Measurements from ENCODE around the gene CUX1. TPM values are rescaled to one million over a fixed set of nuclear protein-coding genes. Genes with fewer than 3 reads are reported as not detected.

CUX1 gene
- total and polyA plus RNA-seq, 2 of the 13 experiments (the other 11 are each of a cell fraction or from before 2014, with no cell fraction given): 13.7 to 14.9 TPM

DNA sequence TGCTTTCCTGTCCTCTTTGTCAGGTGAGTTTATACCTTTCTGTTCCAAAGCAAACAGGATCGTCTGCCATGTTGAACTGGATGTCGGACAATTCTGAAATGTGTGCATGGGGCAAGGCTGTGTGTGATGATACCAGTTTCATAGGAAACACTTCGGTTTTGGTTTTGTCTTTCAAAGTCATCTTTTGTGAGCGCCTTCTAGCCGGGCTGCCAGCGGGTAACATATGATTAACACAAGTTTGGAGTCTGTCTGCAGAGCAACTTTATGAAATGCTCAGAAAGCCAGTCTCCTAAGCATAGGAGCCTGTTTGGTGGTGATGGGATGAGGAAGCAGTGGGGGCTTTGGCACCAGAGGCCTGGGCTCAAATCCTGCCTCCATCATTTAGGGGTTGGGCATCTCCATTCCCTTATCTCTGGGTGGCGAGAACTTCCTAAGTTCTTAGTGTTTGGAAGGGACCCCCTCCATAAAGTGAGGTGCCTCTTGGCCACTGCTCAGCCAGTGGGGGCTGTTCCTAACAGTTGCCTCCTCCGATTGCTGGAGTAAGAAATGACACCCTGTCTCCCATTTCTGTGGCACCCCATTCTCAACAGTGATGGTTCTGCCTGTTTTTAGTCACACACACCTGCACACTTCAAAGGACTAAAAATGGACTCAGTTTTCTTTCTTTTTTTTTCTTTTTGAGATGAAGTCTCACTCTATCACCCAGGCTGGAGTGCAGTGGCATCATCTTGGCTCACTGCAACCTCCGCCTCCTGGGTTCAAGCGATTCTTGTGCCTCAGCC is 36.8 kb downstream of the CUX1 start:
- peaks cover 17% of the 10 kb centered on the region; the same call in 1 of the 2 replicates for H4K20me1 ChIP-seq (ENCODE audit: insufficient read depth, low read length)
- ATAC-seq: no peak
- DNase-seq (ENCODE audit: low spot score): no peak
- H3K4me2 ChIP-seq (ENCODE audit: low read depth, low read length): no peak overlapping the region
- H2AFZ ChIP-seq (ENCODE audit: low read length): no peak overlapping the region
- no peaks in the 10 kb centered on the region; a peak in 1 of 5 replicates for H3K36me3 ChIP-seq (replicated peaks in 1 of 2; ENCODE audit: control insufficient read depth in 1 of 2, insufficient read depth in 2 of 2, low read length in 2 of 2)
- H3K4me1 ChIP-seq (ENCODE audit: insufficient read depth, low read length): peaks cover 45% of the 10 kb centered on the region
- H3K4me3 ChIP-seq (replicated peaks in 1 of 3; ENCODE audit: insufficient read depth in 1 of 3, low read depth in 2 of 3, low read length in 3 of 3): no peak overlapping the region
- no peak for FAIRE-seq
- H3K27ac ChIP-seq (ENCODE audit: extremely low read length, insufficient read depth, low read length): no peak overlapping the region
- no TSS peak for BruUV-seq (replicated peaks)
- H3K27me3 ChIP-seq (ENCODE audit: control insufficient read depth in 1 of 2, insufficient read depth in 2 of 2, low read length in 2 of 2): no peaks in the 10 kb centered on the region
- ChIA-PET POLR2A (no interaction called here), CTCF (ENCODE audit: low intra/inter-chr PET ratio, low total read pairs) (no interaction called here)
- intact Hi-C loops (cut with micrococcal nuclease; ENCODE audit: unreplicated experiment): no loop called here
- in situ Hi-C loops (cut with HindIII; ENCODE audit: extremely low pct_ligation_motif_present, low pct_unique_long_range_greater_than_20kb): no loop called here
- H3K79me2 ChIP-seq (ENCODE audit: insufficient read depth, low read length): peaks cover 78% of the 10 kb centered on the region
- 97% methylated on average over 10 of the region's 10 CpGs for WGBS (ENCODE audit: low lambda C conversion rate)
- TF ChIP-seq RARG (CRISPR knock-in tag; IDR thresholded peaks at IDR 0.05; ENCODE audit: low read depth): no peak
- TF ChIP-seq ZNF275 (CRISPR knock-in tag; IDR thresholded peaks at IDR 0.05; ENCODE audit: borderline replicate concordance): no peak
- no peak for TF ChIP-seq POLR2G (IDR thresholded peaks at IDR 0.05; ENCODE audit: low read depth, low read length)
- no peak for TF ChIP-seq ATF7 (IDR thresholded peaks at IDR 0.05)
- no peak for TF ChIP-seq ATF7 (CRISPR knock-in tag; IDR thresholded peaks at IDR 0.05)
- no peak for TF ChIP-seq TARDBP (CRISPR knock-in tag; IDR thresholded peaks at IDR 0.05)
- H3K9ac ChIP-seq (ENCODE audit: insufficient read depth, low read depth, low read length): no peak overlapping the region
- no peaks in the 10 kb centered on the region for H3K9me3 ChIP-seq (ENCODE audit: low read length)
